ENCODE results near the gene ABO. TPM values are rescaled to one million over a fixed set of nuclear protein-coding genes. Genes with fewer than 3 reads are reported as not detected.

Gene ABO
- total RNA-seq, 2 donors from 2014 or later: 0.14 to 0.21 TPM

DNA sequence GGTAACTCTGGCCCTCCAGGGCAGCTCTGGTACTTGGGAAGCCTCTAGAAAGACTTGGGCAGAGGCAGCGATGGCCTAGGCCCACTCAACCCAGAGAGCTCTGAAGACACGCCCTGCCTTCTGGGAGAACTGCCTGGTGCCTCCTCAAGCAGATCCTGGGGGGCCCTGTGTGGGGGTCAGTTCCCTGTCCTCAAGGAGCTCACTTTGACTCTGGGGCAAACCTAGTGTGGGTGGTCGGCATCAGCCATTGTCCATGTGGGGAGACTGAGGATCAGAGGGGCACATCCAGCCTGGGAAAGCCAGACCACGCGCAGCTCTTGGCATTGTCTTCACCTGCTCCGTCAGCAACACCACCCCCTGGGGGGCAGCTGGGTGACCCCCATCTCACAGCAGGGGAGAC, 28.0 kb downstream of the ABO start:
- Histone ChIP-seq H3K27me3 (replicated peaks; ENCODE audit: insufficient read depth) (no peaks in the 10 kb centered on the region), H3K36me3 (no peaks in the 10 kb centered on the region)
- ATAC-seq (ENCODE audit: insufficient number of reproducible peaks, low FRiP score, low read depth): no peak

DNA sequence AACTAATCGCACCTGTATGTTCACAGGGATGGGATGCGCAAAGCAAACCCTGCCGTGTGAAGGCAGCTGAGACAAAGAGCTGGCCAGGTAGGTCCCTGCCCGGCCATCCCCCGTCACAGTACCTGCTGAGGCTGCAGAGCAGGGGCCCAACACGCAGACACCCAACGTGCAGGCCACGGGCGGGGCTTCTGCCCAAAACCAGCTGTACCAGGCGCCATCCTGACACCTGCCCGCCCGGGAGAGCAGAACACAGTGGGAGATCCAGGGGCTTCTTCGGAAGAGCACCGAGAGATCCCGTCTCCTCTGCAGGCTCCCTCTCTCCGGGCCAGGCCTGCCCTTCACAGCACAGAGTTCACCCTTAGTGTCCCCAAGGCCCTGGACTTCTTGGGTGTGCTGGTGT, 28.4 kb downstream of the ABO start:
- no peaks in the 10 kb centered on the region for H3K4me1 ChIP-seq (ENCODE audit: control insufficient read depth in 1 of 2, low read depth in 2 of 2)
- ATAC-seq (ENCODE audit: insufficient number of reproducible peaks, low FRiP score, low read depth): no peak
- no peak overlapping the region for H3K4me3 ChIP-seq
- no peaks in the 10 kb centered on the region for H3K36me3 ChIP-seq
- no peaks in the 10 kb centered on the region for H3K27me3 ChIP-seq (replicated peaks; ENCODE audit: insufficient read depth)
- TF ChIP-seq, protein P1, sequence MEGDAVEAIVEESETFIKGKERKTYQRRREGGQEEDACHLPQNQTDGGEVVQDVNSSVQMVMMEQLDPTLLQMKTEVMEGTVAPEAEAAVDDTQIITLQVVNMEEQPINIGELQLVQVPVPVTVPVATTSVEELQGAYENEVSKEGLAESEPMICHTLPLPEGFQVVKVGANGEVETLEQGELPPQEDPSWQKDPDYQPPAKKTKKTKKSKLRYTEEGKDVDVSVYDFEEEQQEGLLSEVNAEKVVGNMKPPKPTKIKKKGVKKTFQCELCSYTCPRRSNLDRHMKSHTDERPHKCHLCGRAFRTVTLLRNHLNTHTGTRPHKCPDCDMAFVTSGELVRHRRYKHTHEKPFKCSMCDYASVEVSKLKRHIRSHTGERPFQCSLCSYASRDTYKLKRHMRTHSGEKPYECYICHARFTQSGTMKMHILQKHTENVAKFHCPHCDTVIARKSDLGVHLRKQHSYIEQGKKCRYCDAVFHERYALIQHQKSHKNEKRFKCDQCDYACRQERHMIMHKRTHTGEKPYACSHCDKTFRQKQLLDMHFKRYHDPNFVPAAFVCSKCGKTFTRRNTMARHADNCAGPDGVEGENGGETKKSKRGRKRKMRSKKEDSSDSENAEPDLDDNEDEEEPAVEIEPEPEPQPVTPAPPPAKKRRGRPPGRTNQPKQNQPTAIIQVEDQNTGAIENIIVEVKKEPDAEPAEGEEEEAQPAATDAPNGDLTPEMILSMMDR (IDR thresholded peaks at IDR 0.05): no peak
- no peak overlapping the region for H3K27ac ChIP-seq
- H3K9me3 ChIP-seq: no peaks in the 10 kb centered on the region
- DNase-seq (ENCODE audit: low spot score): no peak

More for the DNA sequence above, 28.0 kb downstream of the ABO start:
- H3K4me3 ChIP-seq: no peak overlapping the region
- no peak for DNase-seq (ENCODE audit: low spot score)
- no peaks in the 10 kb centered on the region for H3K9me3 ChIP-seq
- no peaks in the 10 kb centered on the region for H3K4me1 ChIP-seq (ENCODE audit: control insufficient read depth in 1 of 2, low read depth in 2 of 2)
- TF ChIP-seq, protein P1 (IDR thresholded peaks at IDR 0.05): no peak
- H3K27ac ChIP-seq: no peak overlapping the region

DNA sequence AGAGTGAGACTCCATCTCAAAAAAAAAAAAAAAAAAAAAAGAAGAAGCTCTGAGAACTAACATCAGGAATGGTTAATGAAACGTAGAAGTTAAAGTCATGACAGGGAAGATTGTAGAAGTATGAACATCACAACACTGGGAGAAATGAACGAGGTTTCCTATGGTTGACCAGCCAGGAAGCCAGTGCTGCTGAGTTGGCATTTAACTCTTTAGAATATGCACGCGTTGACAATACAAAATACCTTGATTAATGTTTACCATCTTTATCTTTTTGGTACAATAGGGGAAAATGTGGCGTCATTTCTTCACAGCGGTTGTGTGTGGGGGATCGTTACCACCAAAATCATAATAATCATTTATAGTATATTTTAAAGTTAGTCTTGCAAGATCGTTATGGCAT, 32.0 kb downstream of the ABO start:
- DNase-seq (ENCODE audit: low spot score) (no peak), ATAC-seq (ENCODE audit: insufficient number of reproducible peaks, low FRiP score, low read depth) (no peak)
- H3K9me3 ChIP-seq: no peaks in the 10 kb centered on the region
- H3K27me3 ChIP-seq (replicated peaks; ENCODE audit: insufficient read depth): no peaks in the 10 kb centered on the region
- H3K4me1 ChIP-seq (ENCODE audit: control insufficient read depth in 1 of 2, low read depth in 2 of 2): peaks cover 0 to 7% of the 10 kb centered on the region in 2 donors
- H3K4me3 ChIP-seq: no peak overlapping the region
- no peak overlapping the region for H3K27ac ChIP-seq
- no peaks in the 10 kb centered on the region for H3K36me3 ChIP-seq
- TF ChIP-seq, protein P1 (IDR thresholded peaks at IDR 0.05): no peak

DNA sequence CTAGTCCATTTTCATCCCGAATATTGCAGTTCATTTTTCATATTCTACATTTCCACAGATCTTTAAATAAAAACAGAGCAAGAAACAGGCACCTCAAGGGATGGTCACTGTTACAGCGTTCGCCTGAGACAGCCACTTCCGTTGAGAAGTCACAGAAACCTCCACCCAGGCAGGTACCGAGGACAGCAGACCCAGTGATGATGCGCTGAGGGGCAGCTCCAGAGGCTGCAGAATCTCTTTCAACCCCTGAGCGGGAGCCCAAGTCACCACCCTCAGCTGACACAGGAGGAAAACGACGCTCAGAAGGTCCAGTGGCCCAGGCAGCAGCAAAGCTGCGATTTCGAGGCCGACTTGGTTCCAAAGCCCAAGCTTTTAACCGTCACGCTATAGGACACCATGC, 32.8 kb downstream of the ABO start:
- no peaks in the 10 kb centered on the region for H3K27me3 ChIP-seq (replicated peaks; ENCODE audit: insufficient read depth)
- ATAC-seq (ENCODE audit: insufficient number of reproducible peaks, low FRiP score, low read depth) (no peak), DNase-seq (ENCODE audit: low spot score) (no peak)
- H3K36me3 ChIP-seq: no peaks in the 10 kb centered on the region
- no peak overlapping the region for H3K4me3 ChIP-seq
- TF ChIP-seq, protein P1 (IDR thresholded peaks at IDR 0.05): no peak
- H3K4me1 ChIP-seq (ENCODE audit: control insufficient read depth in 1 of 2, low read depth in 2 of 2): peaks cover 0 to 7% of the 10 kb centered on the region in 2 donors
- H3K27ac ChIP-seq: no peak overlapping the region
- H3K9me3 ChIP-seq: no peaks in the 10 kb centered on the region

DNA sequence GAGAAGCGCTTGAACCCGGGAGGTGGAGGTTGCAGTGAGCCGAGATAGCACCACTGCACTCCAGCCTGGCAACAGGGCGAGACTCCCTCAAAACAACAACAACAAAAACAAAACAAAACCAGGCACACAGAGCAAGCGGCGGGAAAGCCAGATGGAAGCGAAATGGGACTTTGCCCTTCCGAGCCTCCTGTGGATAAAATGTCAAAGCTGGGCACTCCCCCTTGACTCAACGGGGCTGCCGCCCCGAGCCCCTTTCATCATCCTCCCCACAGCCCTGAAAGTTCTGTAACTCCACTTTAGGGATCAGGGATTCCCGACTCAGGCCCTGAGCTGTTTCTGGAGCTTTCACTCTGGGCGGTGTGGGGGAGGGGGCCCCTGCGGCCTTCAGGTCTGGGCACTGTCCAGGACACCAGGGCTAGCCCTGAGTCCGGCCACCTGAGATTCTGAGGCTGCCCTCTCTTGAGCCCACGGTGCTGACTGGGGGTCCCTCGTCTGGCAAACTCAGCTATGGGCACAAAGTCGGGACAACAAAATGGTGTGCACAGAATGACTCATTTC, 35.4 kb downstream of the ABO start:
- no peak overlapping the region for H3K27ac ChIP-seq
- ATAC-seq (ENCODE audit: insufficient number of reproducible peaks, low FRiP score, low read depth) (no peak), DNase-seq (ENCODE audit: low spot score) (no peak)
- no peaks in the 10 kb centered on the region for H3K36me3 ChIP-seq
- TF ChIP-seq, protein P1 (IDR thresholded peaks at IDR 0.05): no peak
- H3K9me3 ChIP-seq: no peaks in the 10 kb centered on the region
- no peak overlapping the region for H3K4me3 ChIP-seq
- H3K4me1 ChIP-seq (ENCODE audit: control insufficient read depth in 1 of 2, low read depth in 2 of 2): peaks cover 0 to 7% of the 10 kb centered on the region in 2 donors
- no peaks in the 10 kb centered on the region for H3K27me3 ChIP-seq (replicated peaks; ENCODE audit: insufficient read depth)
